Tibial artery (tissue), 4 donors: ENCODE data around the gene RBMS3.

ENCODE experiments used
- DNase-seq, 2 donors: peaks; one replicate each; pipeline ENCODE4 v3.0.0-alpha.2; 2019
- H3K27ac ChIP-seq, 2 donors: fragments of 200-600 bp; sonication (generic) in 1 of 2; 1 replicate in 1 of 2; 2 replicates in 1 of 2; pipeline ENCODE4 v1.5.1; 2018 to 2019; ENCODE audit warnings: mild to moderate bottlenecking in 1 of 2
- H3K27me3 ChIP-seq, 2 donors: fragments of 200-600 bp; sonication (generic) in 1 of 2; one replicate each; pipeline versions ENCODE4 v1.5.1 to v1.6.0; 2016 to 2019
- H3K36me3 ChIP-seq, 3 donors: fragments of 200-600 bp; sonication (generic) in 2 of 3; one replicate each; pipeline ENCODE4 v1.5.1; 2016 to 2019; ENCODE audit warnings: mild to moderate bottlenecking in 2 of 3
- H3K4me1 ChIP-seq, 4 donors: fragments of 200-600 bp; sonication (generic) in 2 of 4; 1 replicate in 3 of 4; 2 replicates in 1 of 4; pipeline ENCODE4 v1.5.1; 2016 to 2019
- H3K4me3 ChIP-seq, 2 donors: fragments of 200-600 bp; sonication (generic) in 1 of 2; 1 replicate in 1 of 2; 2 replicates in 1 of 2; pipeline ENCODE4 v1.5.1; 2018 to 2019; ENCODE audit warnings: mild to moderate bottlenecking in 2 of 2
- H3K9me3 ChIP-seq, 3 donors: fragments of 200-600 bp; sonication (generic) in 1 of 3; one replicate each; pipeline ENCODE4 v1.5.1; 2016 to 2019
- CTCF ChIP-seq, 2 experiments: fragments of 200-600 bp in 1 of 2; fragments of 450-650 bp in 1 of 2; IDR thresholded peaks; one replicate each; pipeline ENCODE4 v1.5.1; 2017 to 2019; ENCODE audit warnings: antibody characterized with exemption in 2 of 2, mild to moderate bottlenecking in 1 of 2, moderate library complexity in 1 of 2
- intact Hi-C: fragments of 100-400 bp; cut with DNase I; formaldehyde crosslinking; loops from one replicate; pipeline ENCODE4 v1.15.0; 2023; ENCODE audit warnings: low total_unique reads

The RBMS3 gene

GRCh38 chr3:29486096-29486495 is 205.2 kb downstream of the RBMS3 start:
- Histone ChIP-seq H3K27ac (no peak overlapping the region), H3K9me3 (no peaks in the 10 kb centered on the region)
- intact Hi-C loops, result no loop called here

GRCh38 chr3:29486917-29487316 is 206.0 kb downstream of the RBMS3 start:
- no peak for DNase-seq
- Histone ChIP-seq H3K4me3 (no peak overlapping the region), H3K27me3 (no peaks in the 10 kb centered on the region), H3K9me3 (no peaks in the 10 kb centered on the region), H3K36me3 (peaks cover 0 to 8% (median 7%) of the 10 kb centered on the region in 3 donors), H3K27ac (no peak overlapping the region), H3K4me1 (peaks cover 0 to 27% (median 0%) of the 10 kb centered on the region in 4 donors)
- intact Hi-C loops, result no loop called here
- no peak for TF ChIP-seq CTCF (IDR thresholded peaks at IDR 0.05)

More at GRCh38 chr3:29486096-29486495, 205.2 kb downstream of the RBMS3 start:
- DNase-seq, result no peak
- H3K36me3 ChIP-seq, result peaks cover 0 to 8% (median 7%) of the 10 kb centered on the region in 3 donors
- H3K4me1 ChIP-seq, result peaks cover 0 to 32% (median 0%) of the 10 kb centered on the region in 4 donors
- H3K4me3 ChIP-seq, result no peak overlapping the region
- no peak for TF ChIP-seq CTCF (IDR thresholded peaks at IDR 0.05)
- no peaks in the 10 kb centered on the region for H3K27me3 ChIP-seq

- no peak for TF ChIP-seq CTCF (IDR thresholded peaks at IDR 0.05)
- Histone ChIP-seq H3K9me3 (no peaks in the 10 kb centered on the region), H3K27me3 (no peaks in the 10 kb centered on the region), H3K27ac (no peak overlapping the region), H3K4me1 (peaks cover 0 to 12% (median 0%) of the 10 kb centered on the region in 4 donors), H3K36me3 (peaks cover 0 to 8% (median 7%) of the 10 kb centered on the region in 3 donors), H3K4me3 (no peak overlapping the region)
- intact Hi-C loops, result no loop called here
- DNase-seq, result no peak
These were observed 208.1 kb downstream of the RBMS3 start for GRCh38 chr3:29488922-29489321.

- Histone ChIP-seq H3K27ac (no peak overlapping the region), H3K4me1 (no peaks in the 10 kb centered on the region), H3K9me3 (no peaks in the 10 kb centered on the region), H3K4me3 (no peak overlapping the region), H3K27me3 (no peaks in the 10 kb centered on the region), H3K36me3 (peaks cover 0 to 8% (median 7%) of the 10 kb centered on the region in 3 donors)
- intact Hi-C loops, result no loop called here
- no peak for DNase-seq
- no peak for TF ChIP-seq CTCF (IDR thresholded peaks at IDR 0.05)
These were observed 212.2 kb downstream of the RBMS3 start for GRCh38 chr3:29493109-29493508.

GRCh38 chr3:29494305-29495036 is 213.6 kb downstream of the RBMS3 start:
- Histone ChIP-seq H3K9me3 (no peaks in the 10 kb centered on the region), H3K4me3 (no peak overlapping the region), H3K4me1 (no peaks in the 10 kb centered on the region), H3K36me3 (peaks cover 0 to 7% (median 0%) of the 10 kb centered on the region in 3 donors), H3K27me3 (no peaks in the 10 kb centered on the region), H3K27ac (no peak overlapping the region)
- no peak for TF ChIP-seq CTCF (IDR thresholded peaks at IDR 0.05)
- intact Hi-C loops, result no loop called here
- no peak for DNase-seq
